CD14-positive monocyte (primary cell): ENCODE data around the gene CATSPERE. TPM values are rescaled to one million over a fixed set of nuclear protein-coding genes. Genes with fewer than 3 reads are reported as not detected.

Source experiments
- DNase-seq, 3 donors: peaks; one replicate each; pipeline ENCODE4 v3.0.0-alpha.2; 2011 to 2022
- H2AFZ ChIP-seq: 2 replicates; pipeline ENCODE4 v1.6.0; 2012; ENCODE audit warnings: mild to moderate bottlenecking, low read depth, low read length, inconsistent platforms; ENCODE audit not compliant: insufficient read depth, poor library complexity, severe bottlenecking
- H3K27ac ChIP-seq, 2 donors: 1 replicate in 1 of 2; 2 replicates in 1 of 2; pipeline ENCODE4 v1.5.1; 2012 to 2013; ENCODE audit warnings: low read length in 2 of 2, control low read depth in 1 of 2, inconsistent platforms in 1 of 2, low read depth in 1 of 2, mild to moderate bottlenecking in 1 of 2
- H3K27me3 ChIP-seq, 2 donors: one replicate each; pipeline versions ENCODE4 v1.6.0 to v1.6.1; 2011 to 2013; ENCODE audit warnings: low read length in 2 of 2; ENCODE audit not compliant: control insufficient read depth in 2 of 2, insufficient read depth in 2 of 2
- H3K36me3 ChIP-seq, 2 donors: replicated peaks in 1 of 2; 1 replicate in 1 of 2; 2 replicates in 1 of 2; pipeline versions ENCODE4 v1.5.1 to v1.6.1; 2012 to 2013; ENCODE audit warnings: low read length in 2 of 2, control low read depth in 1 of 2, inconsistent platforms in 1 of 2, mild to moderate bottlenecking in 1 of 2; ENCODE audit not compliant: insufficient read depth in 2 of 2, control insufficient read depth in 1 of 2
- H3K4me1 ChIP-seq, 2 donors: 1 replicate in 1 of 2; 2 replicates in 1 of 2; pipeline versions ENCODE4 v1.5.1 to v1.6.1; 2012 to 2013; ENCODE audit warnings: low read length in 2 of 2, control low read depth in 1 of 2, inconsistent platforms in 1 of 2, mild to moderate bottlenecking in 1 of 2, moderate library complexity in 1 of 2; ENCODE audit not compliant: insufficient read depth in 2 of 2, control insufficient read depth in 1 of 2
- H3K4me2 ChIP-seq: replicated peaks from 2 replicates; pipeline ENCODE3; 2012; ENCODE audit warnings: low read length, moderate library complexity, mild to moderate bottlenecking; ENCODE audit not compliant: poor library complexity, severe bottlenecking; ENCODE audit errors: extremely low read depth
- H3K4me3 ChIP-seq, 3 experiments: fragments of 200-600 bp in 1 of 3; sonication (generic) in 1 of 3; replicated peaks in 1 of 3; 1 replicate in 2 of 3; 2 replicates in 1 of 3; pipeline ENCODE4 v1.5.1; 2011 to 2013; ENCODE audit warnings: low read length in 3 of 3, mild to moderate bottlenecking in 3 of 3, control low read depth in 2 of 3, low read depth in 2 of 3, inconsistent platforms in 1 of 3, moderate library complexity in 1 of 3
- H3K79me2 ChIP-seq: 2 replicates; pipeline ENCODE4 v1.6.0; 2012; ENCODE audit warnings: mild to moderate bottlenecking, control low read depth, inconsistent platforms, low read length, moderate library complexity; ENCODE audit not compliant: insufficient read depth
- H3K9ac ChIP-seq: 2 replicates; pipeline ENCODE4 v1.6.0; 2017; ENCODE audit warnings: low read length, mild to moderate bottlenecking; ENCODE audit not compliant: insufficient read depth, poor library complexity, severe bottlenecking
- H3K9me3 ChIP-seq, 2 donors: replicated peaks in 1 of 2; 1 replicate in 1 of 2; 2 replicates in 1 of 2; pipeline versions ENCODE4 v1.5.1 to v1.6.1; 2012 to 2013; ENCODE audit warnings: low read length in 2 of 2, control low read depth in 1 of 2; ENCODE audit not compliant: control insufficient read depth in 1 of 2, insufficient read depth in 1 of 2
- H4K20me1 ChIP-seq: 2 replicates; pipeline ENCODE4 v1.6.0; 2012; ENCODE audit warnings: mild to moderate bottlenecking, low read length, control low read depth, moderate library complexity; ENCODE audit not compliant: insufficient read depth
- H3K27ac Mint-ChIP-seq, 7 donors: one replicate each; pipeline ENCODE4 v1.8.0; 2020; ENCODE audit warnings: mild to moderate bottlenecking in 7 of 7, mixed read lengths in 7 of 7, moderate library complexity in 6 of 7, inconsistent platforms in 2 of 7
- H3K27me3 Mint-ChIP-seq, 3 donors: one replicate each; pipeline ENCODE4 v1.8.0; 2021 to 2022; ENCODE audit warnings: low read depth in 3 of 3, mild to moderate bottlenecking in 3 of 3, mixed read lengths in 3 of 3, moderate library complexity in 3 of 3, inconsistent platforms in 1 of 3
- H3K36me3 Mint-ChIP-seq, 2 donors: one replicate each; pipeline ENCODE4 v1.8.0; 2020; ENCODE audit warnings: mixed read lengths in 2 of 2, inconsistent platforms in 1 of 2, mild to moderate bottlenecking in 1 of 2
- H3K4me1 Mint-ChIP-seq: one replicate; pipeline ENCODE4 v1.8.0; 2020; ENCODE audit warnings: mild to moderate bottlenecking, mixed read lengths
- H3K4me3 Mint-ChIP-seq, 2 donors: one replicate each; pipeline ENCODE4 v1.8.0; 2020; ENCODE audit warnings: mild to moderate bottlenecking in 2 of 2, mixed read lengths in 2 of 2, moderate library complexity in 1 of 2
- H3K9me3 Mint-ChIP-seq, 7 donors: one replicate each; pipeline ENCODE4 v1.8.0; 2020 to 2022; ENCODE audit warnings: mixed read lengths in 7 of 7, mild to moderate bottlenecking in 6 of 7, moderate library complexity in 6 of 7, inconsistent platforms in 2 of 7
- CTCF ChIP-seq: fragments of 200-600 bp; IDR thresholded peaks from one replicate; pipeline ENCODE4 v1.8.0; 2022; ENCODE audit warnings: antibody characterized with exemption, mild to moderate bottlenecking
- WGBS: methylation state at CpG from one replicate; pipeline ENCODE4 v1.1.5; 2013; ENCODE audit warnings: missing lambda C conversion rate; ENCODE audit not compliant: insufficient coverage; 5-methylcytosine and 5-hydroxymethylcytosine counted together
- intact Hi-C, 2 donors: fragments of 100-400 bp; cut with micrococcal nuclease; formaldehyde crosslinking; loops; one replicate each; pipeline versions ENCODE4 v1.15.0 to v1.15.1; 2023
- polyA plus RNA-seq, 3 donors: library from polyadenylated mRNA; depleted of rRNA in 1 of 3; unstranded in 2 of 3; stranded (reverse) in 1 of 3; fragments of 300-500 nt in 2 of 3; fragments of >200 nt in 1 of 3; fragmentation: Illumina TruSeq in 2 of 3; gene quantifications; 1 replicate in 2 of 3; 2 replicates in 1 of 3; pipeline ENCODE4 v1.2.3, GENCODE V29; 2012 to 2021

The CATSPERE gene
- polyA plus RNA-seq, 3 donors = 0.63 TPM; not detected in 2

GRCh38 chr1:244447552-244447951 is 13.5 kb upstream of the CATSPERE start:
- Mint-ChIP-seq H3K36me3 (peaks cover 27 to 32% of the 10 kb centered on the region in 2 donors), H3K27me3 (no peaks in the 10 kb centered on the region), H3K27ac (peak overlapping the region in 1 of 7 donors; percentile 23), H3K9me3 (no peaks in the 10 kb centered on the region), H3K4me1 (peaks cover 53% of the 10 kb centered on the region), H3K4me3 (no peak overlapping the region)
- Histone ChIP-seq H4K20me1 (peaks cover 77% of the 10 kb centered on the region), H3K79me2 (peaks cover 90% of the 10 kb centered on the region), H3K27ac (peak overlapping the region in 1 of 2 donors; percentile 23), H3K4me2 (no peak overlapping the region), H3K36me3 (peaks cover 2 to 22% of the 10 kb centered on the region in 2 donors), H3K4me1 (peaks cover 31 to 37% of the 10 kb centered on the region in 2 donors), H2AFZ (no peak overlapping the region), H3K9me3 (no peaks in the 10 kb centered on the region), H3K27me3 (no peaks in the 10 kb centered on the region), H3K4me3 (no peak overlapping the region), H3K9ac (no peak overlapping the region)
- DNase-seq = no peak
- no CpG with 5 or more reads among the region's 2 CpGs for WGBS
- no peak for TF ChIP-seq CTCF
- intact Hi-C loops = no loop called here

GRCh38 chr1:244448279-244449036 is 12.6 kb upstream of the CATSPERE start:
- peaks cover 32 to 40% of the 10 kb centered on the region in 2 donors for H3K4me1 ChIP-seq
- no peak for TF ChIP-seq CTCF
- peaks cover 68% of the 10 kb centered on the region for H4K20me1 ChIP-seq
- no peaks in the 10 kb centered on the region for H3K27me3 ChIP-seq
- no peak overlapping the region for H3K4me3 Mint-ChIP-seq
- peak overlapping the region in 2 of 7 donors; percentile 47 to 73 for H3K27ac Mint-ChIP-seq
- H2AFZ ChIP-seq = no peak overlapping the region
- H3K4me3 ChIP-seq = no peak overlapping the region
- peaks cover 81% of the 10 kb centered on the region for H3K79me2 ChIP-seq
- no peak for DNase-seq
- no peak overlapping the region for H3K27ac ChIP-seq
- no peaks in the 10 kb centered on the region for H3K9me3 ChIP-seq
- H3K36me3 Mint-ChIP-seq = peaks cover 27 to 32% of the 10 kb centered on the region in 2 donors
- peaks cover 0 to 2% (median 0%) of the 10 kb centered on the region in 7 donors for H3K9me3 Mint-ChIP-seq
- H3K4me2 ChIP-seq = no peak overlapping the region
- peaks cover 2 to 16% of the 10 kb centered on the region in 2 donors for H3K36me3 ChIP-seq
- no peaks in the 10 kb centered on the region for H3K27me3 Mint-ChIP-seq
- intact Hi-C loops = no loop called here
- no peak overlapping the region for H3K9ac ChIP-seq
- WGBS = 94% methylated on average over 2 of the region's 5 CpGs
- peaks cover 51% of the 10 kb centered on the region for H3K4me1 Mint-ChIP-seq
